Esophagus muscularis mucosa (tissue), 4 donors: ENCODE data around the gene HPS1. TPM values are rescaled to one million over a fixed set of nuclear protein-coding genes. Genes with fewer than 3 reads are reported as not detected.
"Not testable (repeated sequence)": the region's sequence is repeated elsewhere in the genome, so short reads cannot be mapped to it uniquely, and the experiment has no call there.

ENCODE experiments used
- DNase-seq: peaks from one replicate; pipeline ENCODE4 v3.0.0-alpha.2; 2017; ENCODE audit errors: extremely low spot score
- H3K27ac ChIP-seq, 4 donors: fragments of 200-600 bp; sonication (generic); replicated peaks in 1 of 4; 1 replicate in 3 of 4; 2 replicates in 1 of 4; pipeline ENCODE4 v1.5.1; 2016 to 2019; ENCODE audit warnings: mild to moderate bottlenecking in 1 of 4
- H3K27me3 ChIP-seq, 4 donors: fragments of 200-600 bp; sonication (generic); one replicate each; pipeline versions ENCODE4 v1.5.1 to v1.6.0; 2016 to 2019
- H3K36me3 ChIP-seq, 4 donors: fragments of 200-600 bp; sonication (generic); one replicate each; pipeline ENCODE4 v1.5.1; 2016 to 2019
- H3K4me1 ChIP-seq, 4 donors: fragments of 200-600 bp; sonication (generic); one replicate each; pipeline ENCODE4 v1.5.1; 2016 to 2019
- H3K4me3 ChIP-seq, 4 donors: fragments of 200-600 bp; sonication (generic); 1 replicate in 2 of 4; 2 replicates in 2 of 4; pipeline ENCODE4 v1.5.1; 2016 to 2019; ENCODE audit warnings: mild to moderate bottlenecking in 4 of 4, moderate library complexity in 1 of 4
- H3K9me3 ChIP-seq, 4 donors: fragments of 200-600 bp; sonication (generic); 1 replicate in 3 of 4; 2 replicates in 1 of 4; pipeline ENCODE4 v1.5.1; 2016 to 2019
- CTCF ChIP-seq, 3 experiments: fragments of 200-600 bp in 2 of 3; fragments of 450-650 bp in 1 of 3; sonication (generic) in 2 of 3; IDR thresholded peaks; one replicate each; pipeline ENCODE4 v1.5.1; 2017 to 2019; ENCODE audit warnings: antibody characterized with exemption in 3 of 3, mild to moderate bottlenecking in 2 of 3, moderate library complexity in 1 of 3
- EP300 ChIP-seq: sonication (generic); formaldehyde crosslinking; IDR thresholded peaks from one replicate; pipeline ENCODE4 v1.6.1; 2017; ENCODE audit warnings: antibody characterized with exemption
- POLR2A ChIP-seq: fragments of 450-650 bp; IDR thresholded peaks from one replicate; pipeline ENCODE4 v1.6.1; 2017; ENCODE audit warnings: antibody characterized with exemption, moderate library complexity, mild to moderate bottlenecking, low read depth
- POLR2AphosphoS5 ChIP-seq, 2 donors: sonication (generic); formaldehyde crosslinking; IDR thresholded peaks; one replicate each; pipeline ENCODE4 v1.6.1; 2017; ENCODE audit warnings: antibody characterized with exemption in 2 of 2
- WGBS: methylation state at CpG from one replicate; pipeline ENCODE4 v1.1.5; 2018; 5-methylcytosine and 5-hydroxymethylcytosine counted together
- intact Hi-C: fragments of 100-400 bp; cut with DNase I; formaldehyde crosslinking; loops from one replicate; pipeline ENCODE4 v1.15.1; 2023
- total RNA-seq, 4 donors: library from RNA; depleted of rRNA; stranded (reverse); fragments of >200 nt; gene quantifications; one replicate each; pipeline versions ENCODE4 v1.1.0 to v1.2.1, GENCODE V29; 2016

Gene HPS1
- total RNA-seq, 4 donors from 2014 or later: 49.7 to 76.1 (median 63.7) TPM

- no peaks in the 10 kb centered on the region for H3K4me1 ChIP-seq
- WGBS: 90% methylated on average over 4 of the region's 6 CpGs
- no peaks in the 10 kb centered on the region for H3K27me3 ChIP-seq
- no peaks in the 10 kb centered on the region for H3K9me3 ChIP-seq
- intact Hi-C loops: no loop called here
- no peak for DNase-seq
- no peak overlapping the region for H3K27ac ChIP-seq
- H3K4me3 ChIP-seq: no peak overlapping the region
- peaks cover 0 to 62% (median 44%) of the 10 kb centered on the region in 4 donors for H3K36me3 ChIP-seq
- TF ChIP-seq EP300 (no peak), CTCF (IDR thresholded peaks at IDR 0.05) (no peak), POLR2A (no peak)
These were observed 62.9 kb downstream of the HPS1 start for GRCh38 chr10:98383869-98384268.

- not testable (repeated sequence) for DNase-seq
These were observed 63.5 kb downstream of the HPS1 start for GRCh38 chr10:98383134-98383667.

GRCh38 chr10:98382691-98383101, 64.0 kb downstream of the HPS1 start:
- intact Hi-C loops: no loop called here
- Histone ChIP-seq H3K9me3 (peaks cover 0 to 3% (median 0%) of the 10 kb centered on the region in 4 donors), H3K36me3 (peaks cover 0 to 59% (median 44%) of the 10 kb centered on the region in 4 donors), H3K4me3 (no peak overlapping the region), H3K27ac (no peak overlapping the region), H3K4me1 (no peaks in the 10 kb centered on the region), H3K27me3 (no peaks in the 10 kb centered on the region)
- DNase-seq: no peak
- TF ChIP-seq POLR2A: no peak
- TF ChIP-seq CTCF (IDR thresholded peaks at IDR 0.05): no peak
- WGBS: 72% methylated on average over 2 of the region's 5 CpGs

More at GRCh38 chr10:98383134-98383667, 63.5 kb downstream of the HPS1 start:
- H3K27me3 ChIP-seq, intact Hi-C loops, H3K9me3 ChIP-seq, H3K4me1 ChIP-seq, H3K4me3 ChIP-seq, H3K27ac ChIP-seq: not testable (repeated sequence)
- peaks cover 0 to 60% (median 44%) of the 10 kb centered on the region in 4 donors for H3K36me3 ChIP-seq
- WGBS: 86% methylated on average over 7 of the region's 7 CpGs

- no peak for TF ChIP-seq EP300
- no peak for TF ChIP-seq POLR2A
- TF ChIP-seq CTCF (IDR thresholded peaks at IDR 0.05): no peak
- no peak for TF ChIP-seq POLR2AphosphoS5 (IDR thresholded peaks at IDR 0.05)
- no peaks in the 10 kb centered on the region for H3K4me1 ChIP-seq
- peaks cover 0 to 7% (median 0%) of the 10 kb centered on the region in 4 donors for H3K9me3 ChIP-seq
- intact Hi-C loops: no loop called here
- H3K36me3 ChIP-seq: peaks cover 0 to 49% (median 31%) of the 10 kb centered on the region in 4 donors
- 89% methylated on average over 8 of the region's 8 CpGs for WGBS
- H3K4me3 ChIP-seq: no peak overlapping the region
- DNase-seq: no peak
- H3K27me3 ChIP-seq: no peaks in the 10 kb centered on the region
- H3K27ac ChIP-seq: no peak overlapping the region
These were observed 66.0 kb downstream of the HPS1 start for GRCh38 chr10:98380493-98381339.

- Histone ChIP-seq H3K4me3 (no peak overlapping the region), H3K27me3 (no peaks in the 10 kb centered on the region), H3K9me3 (peaks cover 0 to 7% (median 0%) of the 10 kb centered on the region in 4 donors), H3K4me1 (peaks cover 0 to 14% (median 13%) of the 10 kb centered on the region in 4 donors), H3K36me3 (peaks cover 0 to 29% (median 11%) of the 10 kb centered on the region in 4 donors), H3K27ac (no peak overlapping the region)
- DNase-seq: no peak
- TF ChIP-seq CTCF (IDR thresholded peaks at IDR 0.05) (no peak), POLR2A (no peak)
- intact Hi-C loops: no loop called here
- WGBS: 97% methylated on average over 4 of the region's 4 CpGs
These were observed 68.0 kb downstream of the HPS1 start for GRCh38 chr10:98378722-98379121.
